Fibroblast of gingiva (primary cell): ENCODE measurements around the gene GMPR.

Experiments used
- DNase-seq: peaks from one replicate; pipeline ENCODE4 v3.0.0-alpha.2; 2011; ENCODE audit warnings: low read depth

GMPR gene

GRCh38 chr6:16238057-16238962, at the start of gene GMPR:
Gene GMPR (plus strand): TSS chr6:16238587. CDS start chr6:16238694, 107 bp downstream.
- peak; percentile 53 for DNase-seq

DNA sequence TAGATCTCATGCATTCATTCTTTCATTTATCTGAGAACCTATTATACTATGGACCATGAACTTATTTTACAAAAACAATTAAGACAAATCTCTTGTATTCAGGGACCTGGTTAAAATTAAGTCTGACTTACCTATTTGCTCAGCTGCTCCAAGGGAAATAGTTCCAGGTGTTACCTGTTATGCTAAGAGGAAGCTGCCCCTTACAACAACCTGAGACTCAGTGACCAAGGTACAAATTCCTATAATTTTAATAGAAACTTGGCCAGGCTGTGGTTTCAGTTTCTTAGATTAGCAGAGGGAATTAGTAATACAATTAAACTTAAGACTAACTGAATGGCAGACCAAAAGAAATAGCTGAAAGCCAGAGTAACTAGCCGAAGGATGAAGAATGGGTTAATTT, 48.2 kb upstream of the GMPR start:
- DNase-seq, result no peak

DNA sequence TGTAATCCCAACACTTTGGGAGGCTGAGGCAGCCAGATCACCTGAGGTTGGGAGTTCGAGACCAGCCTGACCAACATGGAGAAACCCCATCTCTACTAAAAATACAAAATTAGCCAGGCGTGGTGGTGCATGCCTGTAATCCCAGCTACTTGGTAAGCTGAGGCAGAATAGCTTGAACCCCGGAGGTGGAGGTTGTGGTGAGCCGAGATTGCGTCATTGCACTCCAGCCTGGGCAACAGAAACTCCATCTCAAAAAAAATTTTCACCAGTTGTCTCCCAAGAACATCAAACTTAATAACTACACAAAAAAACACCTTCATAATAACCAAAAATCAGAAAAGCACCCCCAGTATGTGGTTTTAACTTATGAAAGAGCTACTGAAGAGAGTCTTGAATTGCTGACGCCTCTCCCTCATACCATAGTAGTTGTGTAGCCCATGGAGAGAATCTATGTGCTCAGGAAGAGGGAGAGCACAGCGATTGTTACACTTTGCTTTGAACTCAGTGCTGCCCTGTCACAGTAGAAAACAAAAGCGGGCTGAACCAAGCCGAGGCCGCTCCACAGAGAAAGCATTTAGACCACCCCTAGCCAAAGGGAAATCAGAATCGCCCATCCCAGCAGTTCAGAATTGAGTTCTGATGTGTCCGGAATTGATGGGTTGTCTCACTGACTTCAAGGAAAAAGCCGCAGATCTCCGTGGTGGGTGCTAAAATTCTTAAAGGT, 42.0 kb upstream of the GMPR start:
- no peak for DNase-seq

DNA sequence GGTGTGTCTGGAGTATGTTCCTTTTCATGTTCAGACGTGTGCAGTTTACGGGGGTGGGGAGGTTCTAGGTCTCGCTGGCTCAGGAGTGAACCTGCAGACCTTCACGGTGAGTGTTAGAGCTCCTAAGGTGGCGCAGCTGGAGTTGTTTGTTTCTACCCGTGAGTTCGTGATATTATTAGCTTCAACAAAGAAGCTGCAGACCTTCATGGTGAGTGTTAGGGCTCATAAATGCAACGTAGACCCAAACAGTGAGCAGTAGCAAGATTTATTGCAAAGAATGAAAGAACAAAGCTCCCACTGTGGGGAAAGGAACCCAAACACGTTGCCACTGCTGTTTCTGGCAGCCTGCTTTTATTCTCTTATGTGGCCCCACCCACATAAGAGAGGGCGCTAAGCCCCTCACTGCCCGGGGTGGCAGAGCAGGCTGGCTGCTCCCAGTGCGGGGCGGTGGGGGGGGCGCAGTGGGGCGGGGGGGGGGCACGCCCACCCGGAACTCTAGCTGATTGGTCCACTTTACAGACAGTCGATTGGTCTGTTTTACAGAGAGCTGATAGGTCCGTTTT, 41.3 kb upstream of the GMPR start:
- DNase-seq, result no peak

DNA sequence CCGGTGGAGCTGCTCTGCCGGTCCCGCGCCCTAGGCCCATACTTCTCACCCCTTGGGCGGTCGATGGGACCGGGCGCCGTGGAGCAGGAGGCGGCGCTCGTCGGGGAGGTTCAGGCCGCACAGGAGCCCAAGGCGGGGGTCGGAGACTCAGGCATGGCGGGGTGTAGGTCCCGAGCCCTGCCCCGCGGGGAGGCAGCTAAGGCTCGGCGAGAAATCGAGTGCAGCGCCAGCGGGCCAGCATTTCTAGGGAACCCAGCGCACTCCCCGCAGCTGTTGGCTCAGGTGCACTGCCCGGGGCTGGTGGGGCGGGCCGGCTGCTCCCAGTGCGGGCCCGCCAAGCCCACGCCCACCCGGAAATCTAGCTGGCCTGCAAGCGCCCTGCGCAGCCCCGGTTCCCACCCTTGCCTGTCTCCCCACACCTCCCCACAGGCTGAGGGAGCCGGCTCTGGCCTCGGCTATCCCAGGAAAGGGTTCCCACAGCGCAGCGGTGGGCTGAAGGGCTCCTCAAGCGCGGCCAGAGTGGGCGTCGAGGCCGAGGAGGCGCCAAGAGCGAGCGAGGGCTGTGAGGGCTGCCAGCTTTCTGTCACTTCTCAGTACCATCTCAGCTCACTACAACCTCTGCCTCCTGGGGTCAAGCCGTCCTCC, 40.2 kb upstream of the GMPR start:
- no peak for DNase-seq

DNA sequence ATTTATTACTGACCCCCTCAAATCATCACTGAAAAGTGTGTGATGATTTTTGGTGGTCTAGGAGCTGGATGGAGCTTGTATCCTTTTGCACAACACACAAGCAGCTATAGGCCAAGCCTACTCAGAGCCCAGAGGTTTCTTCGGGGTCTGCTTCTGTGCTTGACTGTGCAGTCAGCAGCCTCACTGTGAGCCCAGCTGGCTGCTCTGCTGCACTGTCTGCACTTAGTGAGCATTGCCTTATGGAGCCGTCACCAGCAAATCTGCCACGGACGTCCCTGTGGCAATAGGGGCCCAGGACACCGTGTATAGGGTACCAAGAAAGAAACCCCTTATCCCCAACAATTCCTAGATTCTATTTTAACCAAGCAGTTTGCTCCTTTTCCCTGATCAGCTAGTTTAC, 38.6 kb upstream of the GMPR start:
- DNase-seq, result no peak

DNA sequence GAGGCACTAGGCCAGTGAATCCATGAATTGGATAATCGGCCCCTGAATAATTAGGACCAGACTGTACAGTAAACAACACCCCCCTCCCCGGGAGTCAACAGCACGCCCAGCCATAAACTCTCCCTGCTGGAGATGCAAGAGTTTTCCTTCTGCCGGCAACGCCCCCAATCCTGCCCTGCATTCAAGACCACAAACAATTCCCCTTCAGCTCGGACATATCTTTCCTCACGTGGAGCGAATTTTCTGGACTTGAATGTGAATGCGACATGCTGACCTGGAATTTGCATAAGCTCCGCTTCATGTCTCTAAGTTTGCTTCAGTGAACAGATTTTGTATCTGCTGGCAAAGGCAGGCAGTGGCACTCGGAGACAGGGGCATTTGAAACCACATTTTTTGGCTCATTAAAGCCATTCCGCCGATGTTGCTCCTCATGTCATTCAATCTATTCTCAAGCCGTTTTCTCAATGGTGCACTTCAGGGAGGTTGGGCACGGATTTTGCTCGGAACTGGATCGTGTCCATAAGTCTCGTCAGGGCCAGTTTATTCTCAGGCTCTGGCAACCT, 38.0 kb upstream of the GMPR start:
- DNase-seq, result peak; percentile 29

DNA sequence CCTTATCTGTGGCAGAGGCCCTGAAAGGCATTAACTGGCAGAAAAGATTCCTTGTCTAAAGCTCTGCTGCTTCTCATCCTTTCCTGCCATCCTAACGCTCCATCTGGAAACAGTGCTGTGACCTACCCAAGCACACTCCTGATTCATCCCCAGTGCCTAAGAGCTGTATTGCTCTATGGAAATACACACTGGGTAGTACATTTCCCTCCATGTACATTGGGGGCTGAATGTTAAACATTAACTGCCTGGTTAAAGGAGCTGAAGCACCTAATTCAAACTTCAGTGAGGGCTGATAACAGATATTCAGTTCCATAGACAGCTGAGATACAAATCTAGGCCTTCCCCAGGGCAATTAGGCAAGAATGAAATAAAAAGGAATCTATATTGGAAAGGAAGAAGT, 36.7 kb upstream of the GMPR start:
- DNase-seq, result no peak

DNA sequence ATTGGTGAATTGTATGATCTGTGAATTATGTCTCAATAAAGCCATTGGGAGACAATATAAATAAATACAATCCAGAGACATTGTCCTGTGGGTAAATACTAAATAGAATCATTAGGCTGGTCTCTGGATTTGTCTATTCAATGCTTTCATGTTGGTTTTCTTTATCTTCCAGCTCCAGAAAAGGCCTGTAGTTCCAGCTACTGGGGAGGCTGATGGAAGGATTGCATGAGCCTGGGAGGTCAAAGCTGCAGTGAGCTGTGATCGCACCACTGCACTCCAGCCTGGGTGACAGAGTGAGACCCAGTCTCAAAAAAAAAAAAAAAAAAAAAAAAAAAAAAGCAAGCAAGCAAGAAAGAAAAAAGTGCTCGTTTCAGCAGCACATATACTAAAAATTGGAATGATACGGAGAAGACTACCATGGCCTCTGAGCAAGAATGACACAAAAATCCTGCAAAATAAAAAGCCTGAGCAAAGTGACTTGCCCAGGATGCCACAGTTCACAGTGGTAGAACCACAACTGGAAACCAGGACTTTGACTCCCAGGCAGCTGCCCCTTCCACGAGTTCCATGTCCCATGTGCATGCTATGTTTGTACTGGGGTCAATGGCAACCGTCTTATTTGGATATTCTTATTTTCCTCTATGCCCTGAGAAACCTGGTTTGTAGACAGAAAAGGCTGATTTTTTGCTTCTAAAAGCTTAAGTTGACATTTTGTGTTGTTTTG, 33.6 kb upstream of the GMPR start:
- DNase-seq, result no peak

DNA sequence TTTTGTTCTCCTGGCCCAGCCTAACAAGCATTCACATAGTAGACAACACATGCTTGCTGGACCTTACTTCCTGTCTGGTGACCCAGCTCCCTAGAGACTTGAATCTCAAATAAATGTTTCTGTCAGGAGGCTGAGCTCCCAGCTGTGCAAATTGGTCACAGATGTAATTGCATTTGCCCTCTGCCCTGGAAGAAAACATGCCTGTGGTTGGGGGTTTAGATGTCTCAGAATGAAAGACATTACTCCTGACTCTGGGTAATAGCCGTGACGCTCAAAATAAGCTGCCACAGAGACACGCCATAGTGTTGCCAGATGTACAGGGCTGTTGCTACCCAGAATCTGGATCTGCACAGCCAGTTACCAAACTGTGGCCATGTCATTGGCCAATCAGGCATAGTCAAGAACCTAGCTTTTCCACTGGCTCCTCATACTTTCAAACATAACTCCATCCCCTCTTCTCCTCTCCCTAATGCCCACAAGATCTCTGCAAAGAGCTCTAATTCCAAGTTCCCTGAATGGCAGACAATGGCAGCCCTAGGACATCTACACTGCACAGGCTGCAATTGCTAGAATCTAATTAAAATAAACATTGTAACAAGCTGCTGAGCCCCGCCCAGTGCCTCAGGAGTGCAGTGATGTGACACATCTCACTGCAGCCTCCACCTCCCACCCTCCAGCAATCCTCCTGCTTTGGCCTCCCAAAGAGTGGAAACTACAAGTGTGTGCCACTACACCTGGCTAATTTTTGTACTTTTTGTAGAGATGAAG, 32.8 kb upstream of the GMPR start:
- peak; percentile 99 for DNase-seq

DNA sequence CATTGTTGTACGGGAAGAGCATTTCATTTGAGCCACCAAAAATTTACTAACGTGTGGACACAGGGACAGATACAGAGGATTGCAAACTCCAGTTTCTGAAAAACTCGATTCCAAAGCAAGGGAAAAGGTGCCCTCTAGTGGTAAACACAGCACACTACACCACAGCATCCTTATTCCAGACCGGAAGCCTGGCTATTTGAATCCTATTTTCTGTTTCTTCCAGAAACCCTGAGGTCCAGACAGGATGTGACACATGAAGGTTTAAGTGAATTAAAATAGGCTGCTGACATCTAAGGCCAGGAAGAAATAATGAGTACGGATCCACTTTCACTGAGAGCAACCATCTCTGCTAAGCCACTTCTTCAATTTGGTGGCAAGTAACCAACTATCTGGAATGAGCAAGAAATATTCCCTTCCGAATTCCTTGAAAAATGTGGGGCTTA, 31.8 kb upstream of the GMPR start:
- peak; percentile 77 for DNase-seq

GRCh38 chr6:16208989-16209388, 29.4 kb upstream of the GMPR start:
- DNase-seq, result no peak

DNA sequence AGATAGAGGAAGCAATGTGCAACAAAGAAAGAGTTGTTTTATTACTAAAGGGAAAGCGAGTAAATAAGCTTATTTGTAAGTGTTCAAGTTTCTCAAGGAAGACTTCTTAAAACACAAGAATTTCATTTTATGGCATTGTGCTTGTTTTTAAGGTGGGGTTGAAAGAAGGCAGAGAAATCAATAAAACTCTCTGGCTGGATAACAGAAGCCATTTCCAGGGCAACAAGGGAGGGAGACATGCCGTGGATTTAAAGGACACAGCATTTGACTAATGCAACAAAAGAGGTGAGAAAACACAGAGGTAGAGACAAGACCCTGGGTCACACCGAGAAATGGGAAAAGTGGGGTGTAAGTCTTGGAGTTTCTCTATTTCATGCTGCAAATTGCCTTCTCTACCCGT, 28.8 kb upstream of the GMPR start:
- no peak for DNase-seq

DNA sequence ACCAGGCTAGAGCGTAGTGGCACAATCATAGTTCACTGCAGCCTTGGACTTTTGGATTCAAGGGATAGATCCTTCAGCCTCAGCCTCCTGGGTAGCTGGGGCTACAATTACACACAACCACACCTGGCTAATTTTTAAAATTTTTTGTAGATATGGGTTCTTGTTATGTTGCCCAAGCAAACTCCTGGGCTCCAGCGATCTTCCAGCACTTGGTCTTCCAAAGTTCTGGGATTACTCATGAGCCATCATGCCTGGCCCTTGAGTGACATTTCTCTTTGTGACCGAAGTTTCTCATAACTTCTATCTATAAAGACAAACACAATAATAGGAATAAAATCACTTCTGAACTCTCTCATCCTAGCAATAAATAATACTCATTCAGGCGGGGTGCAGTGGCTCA, 26.1 kb upstream of the GMPR start:
- no peak for DNase-seq

DNA sequence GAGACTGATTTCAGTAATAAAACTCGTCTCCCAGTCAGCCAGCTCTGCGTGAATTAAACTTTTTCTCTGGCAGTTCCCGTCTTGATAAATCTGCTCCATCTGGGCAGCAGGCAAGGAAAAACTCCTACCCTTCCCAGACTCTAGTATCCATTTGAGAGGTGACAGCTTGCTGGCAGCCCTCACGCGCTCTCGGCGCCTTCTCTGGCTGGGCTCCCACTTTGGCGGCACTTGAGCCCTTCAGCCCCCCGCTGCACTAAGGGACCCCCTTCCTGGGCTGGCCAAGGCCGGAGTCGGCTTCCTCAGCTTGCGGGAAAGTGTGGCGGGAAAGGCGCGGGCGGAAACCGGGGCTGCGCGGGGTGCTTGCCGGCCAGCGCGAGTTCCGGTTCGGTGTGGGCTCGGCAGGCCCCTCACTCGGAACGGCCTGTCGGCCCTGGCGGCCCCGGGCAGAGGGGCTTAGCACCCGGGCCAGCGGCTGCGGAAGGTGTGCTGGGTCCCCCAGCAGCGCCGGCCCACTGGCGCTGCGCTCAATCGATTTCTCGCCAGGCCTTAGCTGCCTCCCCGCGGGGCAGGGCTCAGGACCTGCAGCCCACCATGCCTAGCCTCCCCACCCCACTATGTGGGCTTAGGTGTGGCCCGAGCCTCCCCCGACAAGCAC, 21.8 kb upstream of the GMPR start:
- DNase-seq, result no peak

- DNase-seq, result no peak
These were observed 21.1 kb upstream of the GMPR start for GRCh38 chr6:16217156-16217721.

- no peak for DNase-seq
These were observed 15.6 kb upstream of the GMPR start for GRCh38 chr6:16222826-16223225.

- no peak for DNase-seq
These were observed 15.0 kb upstream of the GMPR start for GRCh38 chr6:16223362-16223761.

DNA sequence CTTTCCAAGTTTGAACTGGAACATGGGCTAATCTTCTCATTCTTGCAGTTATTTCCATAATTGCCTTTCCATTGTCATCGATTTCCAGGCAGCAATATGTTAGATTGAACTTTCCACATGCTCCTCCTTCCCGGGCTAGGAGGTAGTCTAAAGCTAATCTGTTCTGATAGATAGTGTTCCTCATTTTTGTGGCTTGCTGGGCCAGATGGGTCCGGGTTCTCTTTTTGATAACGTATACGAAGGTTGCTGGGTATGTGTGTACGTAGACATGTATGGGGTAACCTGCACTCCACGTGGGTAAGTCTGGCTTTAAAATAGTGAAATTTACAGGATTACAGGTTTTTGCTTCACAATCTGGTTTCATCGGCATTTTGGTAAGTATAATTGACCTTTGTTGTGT, 14.0 kb upstream of the GMPR start:
- no peak for DNase-seq
